K562 (cell line): ENCODE data around the gene FAM149A. TPM values are rescaled to one million over a fixed set of nuclear protein-coding genes. Genes with fewer than 3 reads are reported as not detected.

Experiments used
- ATAC-seq: fragments of 200-7000 bp; cut with Tn5 transposase; 3 replicates; pipeline ENCODE4 v1.9.1; 2020; ENCODE audit warnings: moderate library complexity
- BruUV-seq: library from RNA; stranded (reverse); fragments of 400-500 nt; replicated peaks from 2 replicates; lab custom pipeline; 2021; lab: Mats Ljungman, UMichigan
- CTCF ChIA-PET: fragments of 300-600 bp; formaldehyde crosslinking; extraction: SDS; loops from one replicate; lab custom pipeline; 2021; ENCODE audit warnings: low intra/inter-chr PET ratio; lab: Yijun Ruan, JAX
- POLR2A ChIA-PET: fragments of 300-600, 350-650 bp; sonication (Branson Sonifier 250); formaldehyde crosslinking; extraction: SDS; loops from one replicate; lab custom pipeline; 2021; ENCODE audit warnings: antibody characterized with exemption, inconsistent platforms; lab: Yijun Ruan, JAX
- DNase-seq, 4 experiments: peaks; one replicate each; pipeline versions ENCODE4 v3.0.0 to v3.0.0-alpha.2; 2011 to 2018; ENCODE audit warnings: low spot score in 3 of 4, mixed read lengths in 3 of 4; ENCODE audit errors: extremely low read depth in 1 of 4
- FAIRE-seq: peaks from 2 replicates; lab custom pipeline; 2011; peaks lifted over from hg19 to GRCh38; lab: Jason Lieb, UNC
- H2AFZ ChIP-seq: 2 replicates; pipeline ENCODE4 v1.6.0; 2011; ENCODE audit warnings: low read depth, low read length, control low read depth, inconsistent platforms
- H3K27ac ChIP-seq: fragments of 200-600 bp; 3 replicates; pipeline ENCODE4 v1.8.0; 2011; ENCODE audit warnings: low read depth, mild to moderate bottlenecking, control low read depth, inconsistent platforms, low read length, moderate library complexity, mixed read lengths; ENCODE audit errors: extremely low read depth
- H3K27me3 ChIP-seq, 2 experiments: fragments of 300-600 bp in 1 of 2; 2 replicates in 1 of 2; 3 replicates in 1 of 2; pipeline versions ENCODE4 v1.6.0 to v1.8.0; 2011; ENCODE audit warnings: inconsistent platforms in 2 of 2, low read length in 2 of 2, mild to moderate bottlenecking in 1 of 2, mixed read lengths in 1 of 2, moderate library complexity in 1 of 2; ENCODE audit not compliant: control insufficient read depth in 2 of 2, insufficient read depth in 2 of 2
- H3K36me3 ChIP-seq: fragments of 300-600 bp; 3 replicates; pipeline ENCODE4 v1.8.0; 2011; ENCODE audit warnings: mild to moderate bottlenecking, low read length, inconsistent platforms; ENCODE audit not compliant: control insufficient read depth, insufficient read depth
- H3K4me1 ChIP-seq, 2 experiments: fragments of 200-600 bp in 1 of 2; replicated peaks in 1 of 2; 2 replicates in 1 of 2; 3 replicates in 1 of 2; pipeline versions ENCODE4 v1.5.1 to v1.8.0; 2011; ENCODE audit warnings: inconsistent platforms in 2 of 2, low read length in 2 of 2, mild to moderate bottlenecking in 1 of 2, mixed read lengths in 1 of 2, moderate library complexity in 1 of 2; ENCODE audit not compliant: control insufficient read depth in 2 of 2, insufficient read depth in 2 of 2
- H3K4me2 ChIP-seq: 2 replicates; pipeline ENCODE4 v1.6.1; 2011; ENCODE audit warnings: low read length, control low read depth, inconsistent platforms, mixed read lengths; ENCODE audit not compliant: insufficient read depth
- H3K4me3 ChIP-seq: fragments of 200-600 bp; sonication (generic), shearing (Covaris generic); 2 replicates; pipeline ENCODE4 v1.5.1; 2016; ENCODE audit warnings: control low read depth, inconsistent platforms
- H3K79me2 ChIP-seq: fragments of 200-600 bp; 3 replicates; pipeline ENCODE4 v1.8.0; 2011; ENCODE audit warnings: low read length, inconsistent platforms; ENCODE audit not compliant: control insufficient read depth, insufficient read depth
- H3K9ac ChIP-seq, 2 experiments: 2 replicates each; pipeline versions ENCODE4 v1.6.0 to v1.6.1; 2011; ENCODE audit warnings: low read depth in 2 of 2, low read length in 2 of 2, control low read depth in 1 of 2, inconsistent platforms in 1 of 2, mild to moderate bottlenecking in 1 of 2, mixed read lengths in 1 of 2; ENCODE audit not compliant: insufficient read depth in 1 of 2
- H3K9me1 ChIP-seq: one replicate; pipeline ENCODE4 v1.6.0; 2011; ENCODE audit warnings: inconsistent platforms, mild to moderate bottlenecking, low read length, moderate library complexity; ENCODE audit not compliant: control insufficient read depth, insufficient read depth
- H3K9me3 ChIP-seq: replicated peaks from 2 replicates; pipeline ENCODE4 v1.5.1; 2011; ENCODE audit warnings: low read depth, low read length, inconsistent platforms; ENCODE audit not compliant: control insufficient read depth, insufficient read depth
- H4K20me1 ChIP-seq: replicated peaks from 2 replicates; pipeline ENCODE4 v1.6.1; 2011; ENCODE audit warnings: low read length, inconsistent platforms, mixed read lengths; ENCODE audit not compliant: control insufficient read depth, insufficient read depth
- CHD2 ChIP-seq: IDR thresholded peaks from 2 replicates; pipeline ENCODE4 v1.6.1; 2011; ENCODE audit warnings: low read depth, low read length
- DIDO1 ChIP-seq: fragments of 450-650 bp; IDR thresholded peaks from 2 replicates; pipeline ENCODE4 v1.6.1; 2016; ENCODE audit warnings: low read depth, missing biosample characterization, missing genetic modification characterization
- ESRRB ChIP-seq: fragments of 250-450 bp; sonication (Bioruptor Pico); IDR thresholded peaks from 2 replicates; pipeline ENCODE4 v1.5.0; 2020; ENCODE audit warnings: mild to moderate bottlenecking, moderate library complexity, borderline replicate concordance
- HIVEP1 ChIP-seq: fragments of 250-450 bp; sonication (Bioruptor Pico); IDR thresholded peaks from 2 replicates; pipeline ENCODE4 v1.4.0; 2020; ENCODE audit warnings: mild to moderate bottlenecking
- MEF2D ChIP-seq: conservative IDR thresholded peaks from 2 replicates; pipeline ENCODE4 v1.6.1; 2016; ENCODE audit warnings: low read depth, missing genetic modification characterization, missing compliant biosample characterization
- RHOXF2B ChIP-seq: fragments of 250-450 bp; sonication (Bioruptor Pico); conservative IDR thresholded peaks from 2 replicates; pipeline ENCODE4 v1.5.1; 2021
- SNRNP70 ChIP-seq: fragments of 200-400 bp; formaldehyde crosslinking; optimal IDR thresholded peaks from 2 replicates; pipeline ENCODE3; 2017; ENCODE audit warnings: low read depth, low read length
- THRB ChIP-seq: fragments of 450-650 bp; formaldehyde crosslinking; conservative IDR thresholded peaks from 2 replicates; pipeline ENCODE4 v1.4.0; 2022; ENCODE audit warnings: mild to moderate bottlenecking, missing genetic modification characterization
- TOE1 ChIP-seq, 2 experiments: fragments of 450-650 bp in 1 of 2; sonication (generic) in 1 of 2; formaldehyde crosslinking in 1 of 2; IDR thresholded peaks; 2 replicates each; pipeline versions ENCODE4 v1.7.1 to v1.8.0; 2016 to 2022; ENCODE audit warnings: borderline replicate concordance in 2 of 2, mild to moderate bottlenecking in 2 of 2, antibody characterized with exemption in 1 of 2, inconsistent platforms in 1 of 2, low read depth in 1 of 2, missing genetic modification reagents in 1 of 2, moderate library complexity in 1 of 2
- ZBTB7A ChIP-seq: IDR thresholded peaks from 2 replicates; pipeline ENCODE4 v1.6.1; 2011; ENCODE audit warnings: low read depth, mild to moderate bottlenecking, low read length, moderate library complexity, borderline replicate concordance; ENCODE audit not compliant: control insufficient read depth
- ZNF644 ChIP-seq: fragments of 200-800 bp; sonication (Bioruptor generic); IDR thresholded peaks from 2 replicates; pipeline ENCODE4 v1.6.1; 2016; ENCODE audit warnings: low read depth, missing genetic modification characterization, missing compliant biosample characterization
- WGBS: fragments of 100-300 bp; shearing (Covaris generic); methylation state at CpG from one replicate; pipeline ENCODE4 v1.1.6; 2016; ENCODE audit warnings: low coverage, mixed read lengths; ENCODE audit not compliant: insufficient coverage; ENCODE audit errors: missing lambda C conversion rate; 5-methylcytosine and 5-hydroxymethylcytosine counted together
- in situ Hi-C: fragments of 300-500 bp; cut with MboI; formaldehyde crosslinking; loops from 4 replicates; pipeline ENCODE4 v1.15.0; 2018; ENCODE audit warnings: inconsistent platforms, mixed read lengths
- intact Hi-C: fragments of 100-400 bp; cut with micrococcal nuclease; formaldehyde crosslinking; loops from 2 replicates; pipeline ENCODE4 v1.14.2; 2022
- polyA plus RNA-seq, 8 experiments: library from polyadenylated mRNA; depleted of rRNA in 4 of 8; stranded (reverse) in 5 of 8; unstranded in 3 of 8; fragments of >200 nt; fragmentation: Nextera tagmentation in 2 of 8; fragmentation: Illumina TruSeq in 1 of 8; extraction: Ambion mirVana in 2 of 8; extraction: Trizol in 1 of 8; gene quantifications; 2 replicates each; pipeline versions ENCODE4 v1.2.1 to v1.2.3, GENCODE V29; 2011 to 2014; ENCODE audit warnings: inconsistent platforms in 1 of 8, missing spikeins in 1 of 8
- total RNA-seq, 7 experiments: library from RNA; depleted of rRNA in 6 of 7; stranded (reverse); fragments of >200 nt in 6 of 7; fragmentation: Illumina TruSeq in 2 of 7; extraction: Trizol in 2 of 7; gene quantifications; 2 replicates each; pipeline versions ENCODE4 v1.2.1 to v1.2.3, GENCODE V29; 2011 to 2021; ENCODE audit warnings: low replicate concordance in 1 of 7
- TF ChIP-seq, protein P1 (sequence below): fragments of 450-650 bp; formaldehyde crosslinking; IDR thresholded peaks from 2 replicates; pipeline ENCODE4 v1.4.0; 2020; ENCODE audit warnings: mild to moderate bottlenecking, moderate library complexity
- TF ChIP-seq, protein P2 (sequence below): fragments of 250-450 bp; sonication (Bioruptor Pico); IDR thresholded peaks from 2 replicates; pipeline ENCODE4 v1.8.0; 2022; ENCODE audit warnings: inconsistent platforms, mild to moderate bottlenecking, moderate library complexity, borderline replicate concordance

The FAM149A gene
- total and polyA plus RNA-seq, 9 of the 15 experiments (the other 6 are each of a cell fraction or from before 2014, with no cell fraction given), result not detected

GRCh38 chr4:186069729-186070128, 34.8 kb upstream of the FAM149A start:
- no peaks in the 10 kb centered on the region for H3K9me3 ChIP-seq
- H3K79me2 ChIP-seq, result no peaks in the 10 kb centered on the region
- ChIA-PET CTCF (no interaction called here), POLR2A (no interaction called here)
- H2AFZ ChIP-seq, result no peak overlapping the region
- FAIRE-seq (no peak), ATAC-seq (no peak), DNase-seq (no peak)
- H3K4me2 ChIP-seq, result no peak overlapping the region
- TF ChIP-seq DIDO1 (tag), result no peak
- TF ChIP-seq RHOXF2B, result no peak
- TF ChIP-seq HIVEP1, result no peak
- TF ChIP-seq TOE1 (IDR thresholded peaks at IDR 0.05; ENCODE audit: borderline replicate concordance), result no peak
- no peak for TF ChIP-seq TOE1 (CRISPR knock-in tag; IDR thresholded peaks at IDR 0.05; ENCODE audit: borderline replicate concordance, low read depth)
- TF ChIP-seq, protein P1, sequence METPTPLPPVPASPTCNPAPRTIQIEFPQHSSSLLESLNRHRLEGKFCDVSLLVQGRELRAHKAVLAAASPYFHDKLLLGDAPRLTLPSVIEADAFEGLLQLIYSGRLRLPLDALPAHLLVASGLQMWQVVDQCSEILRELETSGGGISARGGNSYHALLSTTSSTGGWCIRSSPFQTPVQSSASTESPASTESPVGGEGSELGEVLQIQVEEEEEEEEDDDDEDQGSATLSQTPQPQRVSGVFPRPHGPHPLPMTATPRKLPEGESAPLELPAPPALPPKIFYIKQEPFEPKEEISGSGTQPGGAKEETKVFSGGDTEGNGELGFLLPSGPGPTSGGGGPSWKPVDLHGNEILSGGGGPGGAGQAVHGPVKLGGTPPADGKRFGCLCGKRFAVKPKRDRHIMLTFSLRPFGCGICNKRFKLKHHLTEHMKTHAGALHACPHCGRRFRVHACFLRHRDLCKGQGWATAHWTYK (CRISPR knock-in tag), result no peak
- TF ChIP-seq ZNF644 (tag), result no peak
- no peak for TF ChIP-seq SNRNP70
- TF ChIP-seq, protein P2, sequence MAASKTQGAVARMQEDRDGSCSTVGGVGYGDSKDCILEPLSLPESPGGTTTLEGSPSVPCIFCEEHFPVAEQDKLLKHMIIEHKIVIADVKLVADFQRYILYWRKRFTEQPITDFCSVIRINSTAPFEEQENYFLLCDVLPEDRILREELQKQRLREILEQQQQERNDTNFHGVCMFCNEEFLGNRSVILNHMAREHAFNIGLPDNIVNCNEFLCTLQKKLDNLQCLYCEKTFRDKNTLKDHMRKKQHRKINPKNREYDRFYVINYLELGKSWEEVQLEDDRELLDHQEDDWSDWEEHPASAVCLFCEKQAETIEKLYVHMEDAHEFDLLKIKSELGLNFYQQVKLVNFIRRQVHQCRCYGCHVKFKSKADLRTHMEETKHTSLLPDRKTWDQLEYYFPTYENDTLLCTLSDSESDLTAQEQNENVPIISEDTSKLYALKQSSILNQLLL (CRISPR knock-in tag), result no peak
- no peak for TF ChIP-seq THRB
- no peak for TF ChIP-seq CHD2
- TF ChIP-seq ESRRB, result no peak
- no peak for TF ChIP-seq MEF2D (tag)
- no peak for TF ChIP-seq ZBTB7A
- intact Hi-C loops (loop anchor here (2.0 to 10.0 kb wide), 2 partner anchors 67 to 185 kb away; no protein-coding TSS in a partner anchor), in situ Hi-C loops (no loop called here)
- H3K9ac ChIP-seq, result no peak overlapping the region
- no peaks in the 10 kb centered on the region for H3K36me3 ChIP-seq
- WGBS, result 4% methylated on average over 4 of the region's 4 CpGs
- peaks cover 0 to 9% of the 10 kb centered on the region in 2 experiments; a peak in 4 of 5 replicates for H3K27me3 ChIP-seq
- H3K27ac ChIP-seq, result no peak overlapping the region
- BruUV-seq, result no TSS peak
- no peaks in the 10 kb centered on the region for H4K20me1 ChIP-seq
- no peaks in the 10 kb centered on the region for H3K4me1 ChIP-seq
- no peaks in the 10 kb centered on the region for H3K9me1 ChIP-seq
- H3K4me3 ChIP-seq, result no peak overlapping the region
